ENCODE data around the gene CCNJL. TPM values are rescaled to one million over a fixed set of nuclear protein-coding genes. Genes with fewer than 3 reads are reported as not detected.

CCNJL gene
- total RNA-seq, 1 experiment from 2014 or later = 7.6 TPM

GRCh38 chr5:160253441-160253840 is 58.9 kb downstream of the CCNJL start:
- ChIA-PET POLR2A (ENCODE audit: low non-redundant PET) (no interaction called here), CTCF (no interaction called here)
- BruUV-seq (replicated peaks) = no TSS peak
- no peaks in the 10 kb centered on the region for H3K27me3 ChIP-seq (replicated peaks; ENCODE audit: insufficient read depth, low read depth, low read length, poor library complexity)
- DNase-seq (ENCODE audit: low spot score) = no peak
- no peak for TF ChIP-seq EZH2 (IDR thresholded peaks at IDR 0.05; ENCODE audit: borderline replicate concordance, low read depth, low read length, poor library complexity, severe bottlenecking)
- TF ChIP-seq CTCF (conservative IDR thresholded peaks at IDR 0.05; ENCODE audit: low read depth, low read length) = no peak
- no peaks in the 10 kb centered on the region for H3K4me1 ChIP-seq (ENCODE audit: insufficient read depth, low read length, poor library complexity, severe bottlenecking)
- no peaks in the 10 kb centered on the region for H3K9me3 ChIP-seq (ENCODE audit: low read depth, low read length, poor library complexity, severe bottlenecking)
- no peak overlapping the region for H3K27ac ChIP-seq (ENCODE audit: low read depth, low read length, poor library complexity, severe bottlenecking)
- no peaks in the 10 kb centered on the region for H3K36me3 ChIP-seq (ENCODE audit: insufficient read depth, low read length, poor library complexity, severe bottlenecking)
- H3K4me3 ChIP-seq (ENCODE audit: low read depth, low read length, poor library complexity, severe bottlenecking) = no peak overlapping the region
- intact Hi-C loops (cut with micrococcal nuclease; ENCODE audit: unreplicated experiment) = no loop called here

GRCh38 chr5:160252916-160253315 is 59.4 kb downstream of the CCNJL start:
- POLR2A ChIA-PET (ENCODE audit: low non-redundant PET) = no interaction called here
- Histone ChIP-seq H3K27me3 (replicated peaks; ENCODE audit: insufficient read depth, low read depth, low read length, poor library complexity) (no peaks in the 10 kb centered on the region), H3K4me3 (ENCODE audit: low read depth, low read length, poor library complexity, severe bottlenecking) (no peak overlapping the region)

GRCh38 chr5:160251406-160252155 is 60.8 kb downstream of the CCNJL start:
- Histone ChIP-seq H3K9me3 (ENCODE audit: low read depth, low read length, poor library complexity, severe bottlenecking) (no peaks in the 10 kb centered on the region), H3K36me3 (ENCODE audit: insufficient read depth, low read length, poor library complexity, severe bottlenecking) (no peaks in the 10 kb centered on the region), H3K27me3 (replicated peaks; ENCODE audit: insufficient read depth, low read depth, low read length, poor library complexity) (no peaks in the 10 kb centered on the region), H3K4me3 (ENCODE audit: low read depth, low read length, poor library complexity, severe bottlenecking) (no peak overlapping the region), H3K4me1 (ENCODE audit: insufficient read depth, low read length, poor library complexity, severe bottlenecking) (no peaks in the 10 kb centered on the region), H3K27ac (ENCODE audit: low read depth, low read length, poor library complexity, severe bottlenecking) (no peak overlapping the region)
- ChIA-PET POLR2A (ENCODE audit: low non-redundant PET) (no interaction called here), CTCF (no interaction called here)
- intact Hi-C loops (cut with micrococcal nuclease; ENCODE audit: unreplicated experiment) = no loop called here
- TF ChIP-seq CTCF (conservative IDR thresholded peaks at IDR 0.05; ENCODE audit: low read depth, low read length) (no peak), EZH2 (IDR thresholded peaks at IDR 0.05; ENCODE audit: borderline replicate concordance, low read depth, low read length, poor library complexity, severe bottlenecking) (no peak)
- BruUV-seq (replicated peaks) = no TSS peak
- no peak for DNase-seq (ENCODE audit: low spot score)

More at GRCh38 chr5:160252916-160253315, 59.4 kb downstream of the CCNJL start:
- no TSS peak for BruUV-seq (replicated peaks)
- H3K9me3 ChIP-seq (ENCODE audit: low read depth, low read length, poor library complexity, severe bottlenecking) = no peaks in the 10 kb centered on the region
- intact Hi-C loops (cut with micrococcal nuclease; ENCODE audit: unreplicated experiment) = no loop called here
- CTCF ChIA-PET = no interaction called here
- no peaks in the 10 kb centered on the region for H3K4me1 ChIP-seq (ENCODE audit: insufficient read depth, low read length, poor library complexity, severe bottlenecking)
- no peaks in the 10 kb centered on the region for H3K36me3 ChIP-seq (ENCODE audit: insufficient read depth, low read length, poor library complexity, severe bottlenecking)
- no peak for TF ChIP-seq CTCF (conservative IDR thresholded peaks at IDR 0.05; ENCODE audit: low read depth, low read length)
- no peak for TF ChIP-seq EZH2 (IDR thresholded peaks at IDR 0.05; ENCODE audit: borderline replicate concordance, low read depth, low read length, poor library complexity, severe bottlenecking)
- DNase-seq (ENCODE audit: low spot score) = no peak
- no peak overlapping the region for H3K27ac ChIP-seq (ENCODE audit: low read depth, low read length, poor library complexity, severe bottlenecking)
